D721Med (cell line): Measurements from ENCODE around the gene TBC1D22B.
A peak's percentile ranks its signal among the peaks of the same experiment; 100 is the strongest.
"Not testable (repeated sequence)": the region's sequence is repeated elsewhere in the genome, so short reads cannot be mapped to it uniquely, and the experiment has no call there.

Experiments
- DNase-seq: peaks from one replicate; pipeline ENCODE4 v3.0.0; 2011; ENCODE audit warnings: low spot score; ENCODE audit not compliant: insufficient read length
- FAIRE-seq: peaks from 2 replicates; lab custom pipeline; 2011; peaks lifted over from hg19 to GRCh38; lab: Jason Lieb, UNC
- TF ChIP-seq, protein P1 (sequence below): IDR thresholded peaks from 2 replicates; pipeline ENCODE4 v1.5.1; 2012; ENCODE audit warnings: mild to moderate bottlenecking, control low read depth; ENCODE audit not compliant: insufficient read depth; ENCODE audit errors: missing control alignments

The TBC1D22B gene

DNA sequence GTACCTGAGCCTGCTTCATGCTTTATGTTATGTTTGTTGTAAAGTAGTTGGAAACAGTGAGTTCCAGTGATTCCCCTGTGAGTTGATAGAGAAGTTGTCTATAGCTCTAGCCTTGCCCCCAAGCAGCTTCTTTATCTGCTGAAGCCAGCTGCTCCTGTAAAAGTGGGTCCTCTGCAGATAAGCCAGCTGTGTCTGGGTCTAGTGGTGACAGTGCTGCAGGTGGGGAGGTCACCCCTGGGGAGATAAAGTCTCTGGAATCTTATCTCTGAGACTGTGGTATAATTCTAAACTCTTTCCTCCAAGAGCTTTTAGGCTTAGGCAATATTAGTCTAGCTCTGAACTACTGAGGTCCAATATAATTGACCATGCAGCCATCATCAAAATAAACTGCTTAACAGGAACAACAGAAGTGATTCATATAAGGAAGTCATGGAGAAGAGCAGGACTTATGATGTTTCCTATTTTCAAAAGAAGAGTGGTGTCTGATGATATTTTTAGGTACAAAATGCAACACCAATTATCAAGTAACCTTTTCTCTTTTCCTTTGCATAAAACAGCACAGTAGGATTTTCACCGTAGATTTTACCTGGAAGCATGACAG is 44.6 kb downstream of the TBC1D22B start:
- no peak for FAIRE-seq
- no peak for DNase-seq
- TF ChIP-seq, protein P1, sequence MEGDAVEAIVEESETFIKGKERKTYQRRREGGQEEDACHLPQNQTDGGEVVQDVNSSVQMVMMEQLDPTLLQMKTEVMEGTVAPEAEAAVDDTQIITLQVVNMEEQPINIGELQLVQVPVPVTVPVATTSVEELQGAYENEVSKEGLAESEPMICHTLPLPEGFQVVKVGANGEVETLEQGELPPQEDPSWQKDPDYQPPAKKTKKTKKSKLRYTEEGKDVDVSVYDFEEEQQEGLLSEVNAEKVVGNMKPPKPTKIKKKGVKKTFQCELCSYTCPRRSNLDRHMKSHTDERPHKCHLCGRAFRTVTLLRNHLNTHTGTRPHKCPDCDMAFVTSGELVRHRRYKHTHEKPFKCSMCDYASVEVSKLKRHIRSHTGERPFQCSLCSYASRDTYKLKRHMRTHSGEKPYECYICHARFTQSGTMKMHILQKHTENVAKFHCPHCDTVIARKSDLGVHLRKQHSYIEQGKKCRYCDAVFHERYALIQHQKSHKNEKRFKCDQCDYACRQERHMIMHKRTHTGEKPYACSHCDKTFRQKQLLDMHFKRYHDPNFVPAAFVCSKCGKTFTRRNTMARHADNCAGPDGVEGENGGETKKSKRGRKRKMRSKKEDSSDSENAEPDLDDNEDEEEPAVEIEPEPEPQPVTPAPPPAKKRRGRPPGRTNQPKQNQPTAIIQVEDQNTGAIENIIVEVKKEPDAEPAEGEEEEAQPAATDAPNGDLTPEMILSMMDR = no peak

DNA sequence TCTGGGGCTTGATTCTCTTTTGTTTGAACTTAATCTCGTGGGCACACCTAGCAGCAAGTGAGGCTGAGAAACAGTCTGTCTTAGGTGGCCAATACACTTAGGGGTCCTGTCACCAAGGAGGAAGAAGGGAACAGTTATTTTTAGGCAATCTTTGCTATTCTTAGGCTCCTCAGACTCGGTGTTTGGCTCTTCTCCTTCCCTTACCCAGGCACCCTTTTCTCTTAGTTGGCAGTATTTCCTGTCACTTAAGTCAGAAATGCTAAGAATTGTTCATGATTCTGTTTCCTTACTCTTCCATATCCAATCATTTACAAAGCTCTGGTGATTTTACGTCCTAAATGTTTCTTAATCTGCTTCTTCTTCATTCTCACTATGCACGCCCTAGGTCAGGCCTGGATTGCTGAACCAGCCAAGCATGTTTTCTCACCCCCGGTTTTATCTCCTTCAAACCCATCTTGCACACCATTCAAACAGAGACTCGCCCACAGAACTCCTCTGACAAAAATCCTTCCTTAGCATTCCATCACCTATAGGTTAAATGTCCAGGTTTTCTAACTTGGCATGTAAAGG is 45.6 kb downstream of the TBC1D22B start:
- FAIRE-seq (no peak), DNase-seq (no peak)
- TF ChIP-seq, protein P1 = no peak

DNA sequence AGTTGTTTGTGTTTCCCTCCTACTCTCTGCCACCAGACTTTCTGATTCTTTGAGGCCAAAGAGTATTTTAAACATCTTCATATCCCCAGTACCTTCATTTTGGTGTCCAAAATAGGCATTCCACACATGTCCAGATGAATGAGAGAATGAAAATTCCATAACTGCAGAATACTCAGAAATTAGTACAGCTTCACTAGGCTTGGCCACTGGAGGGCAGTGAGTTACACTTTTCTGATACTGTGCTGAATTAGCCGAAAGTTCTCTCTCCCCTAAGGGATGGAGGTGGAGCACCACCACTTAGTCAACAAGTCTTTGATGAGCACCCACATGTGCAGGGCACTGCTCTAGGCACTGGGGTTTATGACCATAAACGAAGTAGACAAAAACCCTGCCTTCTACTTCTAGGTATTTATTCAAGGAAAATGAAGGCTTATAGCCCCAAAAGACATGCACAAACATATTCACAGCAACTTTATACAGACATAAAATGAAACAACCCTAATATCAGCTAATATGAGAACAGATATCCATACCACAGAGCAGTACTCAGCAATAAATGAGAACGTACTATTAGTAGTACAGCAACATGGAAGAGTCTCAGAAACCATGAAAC is 46.4 kb downstream of the TBC1D22B start:
- FAIRE-seq (no peak), DNase-seq (no peak)
- TF ChIP-seq, protein P1 = peak; percentile 91

DNA sequence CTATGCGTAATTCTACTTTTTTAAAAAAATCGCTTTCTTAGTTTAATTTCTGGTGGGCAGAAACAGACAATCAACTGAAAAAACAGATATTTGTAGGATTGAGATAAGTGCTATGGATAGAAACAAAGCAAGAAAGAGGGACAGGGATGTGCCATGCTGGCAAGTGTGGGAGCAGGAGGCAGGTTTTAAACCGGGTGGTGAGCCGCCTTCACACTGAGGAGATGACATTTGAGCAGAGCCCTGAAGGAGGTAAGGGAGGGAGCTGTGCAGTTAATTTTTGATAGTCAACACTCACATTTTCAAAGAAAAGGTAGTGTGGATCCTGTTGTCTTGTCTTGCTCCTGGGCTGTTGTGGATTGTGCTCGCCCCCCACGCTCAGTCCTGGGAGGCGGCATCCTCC is 47.2 kb downstream of the TBC1D22B start:
- FAIRE-seq = no peak
- DNase-seq = no peak
- TF ChIP-seq, protein P1 = no peak

DNA sequence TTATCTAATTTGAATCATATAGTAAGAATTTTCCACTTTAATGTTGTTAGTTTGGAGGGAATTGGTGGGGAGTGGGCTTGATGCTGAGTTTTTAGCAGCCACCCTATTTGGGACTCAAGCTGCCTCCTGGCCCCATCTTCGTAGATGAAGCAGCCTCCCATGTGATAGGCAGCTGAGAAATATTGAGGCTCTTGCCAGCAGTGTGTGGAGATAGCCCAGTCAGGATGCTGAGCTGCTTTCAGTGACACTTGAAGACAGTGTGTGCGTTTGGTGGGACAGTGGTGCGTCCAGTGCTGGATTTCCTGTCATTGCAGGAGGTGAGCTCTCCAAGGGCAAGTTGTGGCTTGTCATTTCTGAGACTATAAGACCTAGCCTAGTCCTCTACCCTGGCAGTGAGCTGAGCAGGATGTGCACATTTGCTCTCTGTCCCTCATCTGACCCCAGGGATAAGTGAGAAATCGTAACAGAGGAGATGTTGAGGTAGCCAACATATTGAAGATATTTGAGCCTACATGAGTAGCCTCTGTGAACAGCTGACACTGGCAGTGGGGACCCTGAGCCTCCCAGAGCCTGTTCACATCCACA is 48.4 kb downstream of the TBC1D22B start:
- DNase-seq = no peak
- no peak for FAIRE-seq
- TF ChIP-seq, protein P1 = no peak

DNA sequence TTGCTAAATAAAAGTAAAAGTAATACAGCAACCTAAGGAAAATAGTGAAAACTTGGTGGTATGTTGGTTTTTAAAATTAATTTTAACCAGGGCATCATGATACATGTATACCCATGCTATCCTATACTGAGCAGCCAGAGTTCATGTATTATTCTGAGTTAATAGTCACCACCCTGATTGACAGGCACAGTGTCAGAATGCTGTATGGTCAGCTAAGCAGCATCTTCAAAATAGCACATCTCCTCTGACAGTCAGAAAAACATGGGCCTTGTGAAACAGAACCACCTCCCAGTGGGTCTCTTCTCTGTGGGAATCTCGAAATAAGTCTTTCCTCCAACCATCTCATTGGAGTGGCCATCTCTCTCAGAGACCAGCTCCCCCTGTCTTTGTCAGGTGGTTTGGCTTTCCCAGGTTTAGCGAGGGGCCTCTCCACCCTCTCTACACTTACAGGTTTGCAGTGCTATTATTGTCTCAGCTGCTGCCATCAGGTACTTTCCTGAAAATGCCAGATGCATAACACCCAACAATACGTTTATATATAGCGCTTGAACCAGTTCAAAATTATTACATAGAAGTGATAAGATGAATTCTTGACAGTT is 49.2 kb downstream of the TBC1D22B start:
- TF ChIP-seq, protein P1 = no peak
- DNase-seq (no peak), FAIRE-seq (no peak)

DNA sequence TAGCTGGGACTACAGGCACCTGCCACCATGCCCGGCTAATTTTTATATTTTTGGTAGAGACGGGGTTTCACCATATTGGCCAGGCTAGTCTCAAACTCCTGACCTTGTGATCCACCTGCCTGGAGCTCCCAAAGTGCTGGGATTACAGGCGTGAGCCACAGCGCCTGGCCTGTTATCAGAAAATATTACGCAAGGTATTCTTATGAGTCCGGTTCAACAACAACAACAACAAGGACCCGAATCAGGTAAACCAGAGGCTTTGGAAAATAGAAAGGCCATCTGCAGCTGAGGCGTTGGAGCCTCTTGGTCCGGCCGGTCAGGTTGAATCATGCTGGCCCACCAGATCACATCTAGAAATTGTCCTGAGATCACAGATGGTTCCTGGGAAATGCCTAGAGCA is 49.9 kb downstream of the TBC1D22B start:
- not testable (repeated sequence) for DNase-seq, FAIRE-seq
